ENCODE results near the gene ZBTB7B. TPM values are rescaled to one million over a fixed set of nuclear protein-coding genes. Genes with fewer than 3 reads are reported as not detected.

The ZBTB7B gene
- total and polyA plus RNA-seq, 9 of the 15 experiments (the other 6 are each of a cell fraction or from before 2014, with no cell fraction given), result 0.04 to 46.5 (median 15.2) TPM

GRCh38 chr1:154993572-154994268 lies 8.9 kb upstream of the ZBTB7B start, which contains the start of gene LENEP (continued):
- TF ChIP-seq, protein P1, sequence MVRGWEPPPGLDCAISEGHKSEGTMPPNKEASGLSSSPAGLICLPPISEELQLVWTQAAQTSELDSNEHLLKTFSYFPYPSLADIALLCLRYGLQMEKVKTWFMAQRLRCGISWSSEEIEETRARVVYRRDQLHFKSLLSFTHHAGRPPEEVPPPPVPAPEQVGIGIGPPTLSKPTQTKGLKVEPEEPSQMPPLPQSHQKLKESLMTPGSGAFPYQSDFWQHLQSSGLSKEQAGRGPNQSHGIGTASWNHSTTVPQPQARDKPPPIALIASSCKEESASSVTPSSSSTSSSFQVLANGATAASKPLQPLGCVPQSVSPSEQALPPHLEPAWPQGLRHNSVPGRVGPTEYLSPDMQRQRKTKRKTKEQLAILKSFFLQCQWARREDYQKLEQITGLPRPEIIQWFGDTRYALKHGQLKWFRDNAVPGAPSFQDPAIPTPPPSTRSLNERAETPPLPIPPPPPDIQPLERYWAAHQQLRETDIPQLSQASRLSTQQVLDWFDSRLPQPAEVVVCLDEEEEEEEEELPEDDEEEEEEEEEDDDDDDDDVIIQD (CRISPR knock-in tag; IDR thresholded peaks at IDR 0.05), result no peak
- TF ChIP-seq, protein P2, sequence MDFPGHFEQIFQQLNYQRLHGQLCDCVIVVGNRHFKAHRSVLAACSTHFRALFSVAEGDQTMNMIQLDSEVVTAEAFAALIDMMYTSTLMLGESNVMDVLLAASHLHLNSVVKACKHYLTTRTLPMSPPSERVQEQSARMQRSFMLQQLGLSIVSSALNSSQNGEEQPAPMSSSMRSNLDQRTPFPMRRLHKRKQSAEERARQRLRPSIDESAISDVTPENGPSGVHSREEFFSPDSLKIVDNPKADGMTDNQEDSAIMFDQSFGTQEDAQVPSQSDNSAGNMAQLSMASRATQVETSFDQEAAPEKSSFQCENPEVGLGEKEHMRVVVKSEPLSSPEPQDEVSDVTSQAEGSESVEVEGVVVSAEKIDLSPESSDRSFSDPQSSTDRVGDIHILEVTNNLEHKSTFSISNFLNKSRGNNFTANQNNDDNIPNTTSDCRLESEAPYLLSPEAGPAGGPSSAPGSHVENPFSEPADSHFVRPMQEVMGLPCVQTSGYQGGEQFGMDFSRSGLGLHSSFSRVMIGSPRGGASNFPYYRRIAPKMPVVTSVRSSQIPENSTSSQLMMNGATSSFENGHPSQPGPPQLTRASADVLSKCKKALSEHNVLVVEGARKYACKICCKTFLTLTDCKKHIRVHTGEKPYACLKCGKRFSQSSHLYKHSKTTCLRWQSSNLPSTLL (IDR thresholded peaks at IDR 0.05), result no peak
- TF ChIP-seq SRSF3 (IDR thresholded peaks at IDR 0.05; ENCODE audit: insufficient read depth, low read length), result no peak
- TF ChIP-seq ARID1B (IDR thresholded peaks at IDR 0.05), result no peak
- no peak for TF ChIP-seq SMARCE1 (IDR thresholded peaks at IDR 0.05)
- TF ChIP-seq ZBTB7A (IDR thresholded peaks at IDR 0.05; ENCODE audit: borderline replicate concordance, control insufficient read depth, low read depth, low read length), result peak; percentile 8; the same call in 1 of the 2 replicates
- TF ChIP-seq, protein P3, sequence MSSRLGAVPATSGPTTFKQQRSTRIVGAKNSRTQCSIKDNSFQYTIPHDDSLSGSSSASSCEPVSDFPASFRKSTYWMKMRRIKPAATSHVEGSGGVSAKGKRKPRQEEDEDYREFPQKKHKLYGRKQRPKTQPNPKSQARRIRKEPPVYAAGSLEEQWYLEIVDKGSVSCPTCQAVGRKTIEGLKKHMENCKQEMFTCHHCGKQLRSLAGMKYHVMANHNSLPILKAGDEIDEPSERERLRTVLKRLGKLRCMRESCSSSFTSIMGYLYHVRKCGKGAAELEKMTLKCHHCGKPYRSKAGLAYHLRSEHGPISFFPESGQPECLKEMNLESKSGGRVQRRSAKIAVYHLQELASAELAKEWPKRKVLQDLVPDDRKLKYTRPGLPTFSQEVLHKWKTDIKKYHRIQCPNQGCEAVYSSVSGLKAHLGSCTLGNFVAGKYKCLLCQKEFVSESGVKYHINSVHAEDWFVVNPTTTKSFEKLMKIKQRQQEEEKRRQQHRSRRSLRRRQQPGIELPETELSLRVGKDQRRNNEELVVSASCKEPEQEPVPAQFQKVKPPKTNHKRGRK (tag; IDR thresholded peaks at IDR 0.05), result no peak
- peak; percentile 38; the same call in 1 of the 2 replicates for TF ChIP-seq NFE2 (IDR thresholded peaks at IDR 0.05; ENCODE audit: low read depth)
- no peak for TF ChIP-seq MAFF (IDR thresholded peaks at IDR 0.05; ENCODE audit: low read length)
- TF ChIP-seq, protein P4, sequence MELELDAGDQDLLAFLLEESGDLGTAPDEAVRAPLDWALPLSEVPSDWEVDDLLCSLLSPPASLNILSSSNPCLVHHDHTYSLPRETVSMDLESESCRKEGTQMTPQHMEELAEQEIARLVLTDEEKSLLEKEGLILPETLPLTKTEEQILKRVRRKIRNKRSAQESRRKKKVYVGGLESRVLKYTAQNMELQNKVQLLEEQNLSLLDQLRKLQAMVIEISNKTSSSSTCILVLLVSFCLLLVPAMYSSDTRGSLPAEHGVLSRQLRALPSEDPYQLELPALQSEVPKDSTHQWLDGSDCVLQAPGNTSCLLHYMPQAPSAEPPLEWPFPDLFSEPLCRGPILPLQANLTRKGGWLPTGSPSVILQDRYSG (tag; conservative IDR thresholded peaks at IDR 0.05; ENCODE audit: low read depth), result no peak
- no peak for TF ChIP-seq PHB (CRISPR knock-in tag; IDR thresholded peaks at IDR 0.05)
- no peak for TF ChIP-seq TGIF2 (CRISPR knock-in tag; IDR thresholded peaks at IDR 0.05)

Measured in K562 (cell line).